ENCODE results near the gene ME3. TPM values are rescaled to one million over a fixed set of nuclear protein-coding genes. Genes with fewer than 3 reads are reported as not detected.

ME3 gene
- total RNA-seq, 1 experiment from 2014 or later, result 35.3 TPM

GRCh38 chr11:86538223-86538548 lies 134.2 kb downstream of the ME3 start:
- H3K4me3 ChIP-seq (ENCODE audit: low read depth in 2 of 2, low read length in 2 of 2), result no peak overlapping the region
- ChIA-PET POLR2A (no interaction called here), CTCF (no interaction called here)
- in situ Hi-C loops (cut with HindIII; ENCODE audit: low pct_unique_long_range_greater_than_20kb, low sequenced_read_pairs), result no loop called here
- H3K4me1 ChIP-seq (ENCODE audit: control insufficient read depth, insufficient read depth, low read length), result no peaks in the 10 kb centered on the region
- H3K9me3 ChIP-seq (ENCODE audit: control insufficient read depth, insufficient read depth, low read depth, low read length), result no peaks in the 10 kb centered on the region; the same call in 1 of the 2 replicates
- TF ChIP-seq SIN3A (IDR thresholded peaks at IDR 0.05; ENCODE audit: borderline replicate concordance, insufficient read depth, low read depth, low read length) (no peak), TCF7L2 (IDR thresholded peaks at IDR 0.05; ENCODE audit: low read depth, low read length) (no peak), REST (IDR thresholded peaks at IDR 0.05; ENCODE audit: insufficient read depth in 1 of 2, low read depth in 2 of 2, low read length in 1 of 2) (no peak), POLR2AphosphoS5 (IDR thresholded peaks at IDR 0.05; ENCODE audit: low read depth, low read length) (no peak)
- TF ChIP-seq, protein P1, sequence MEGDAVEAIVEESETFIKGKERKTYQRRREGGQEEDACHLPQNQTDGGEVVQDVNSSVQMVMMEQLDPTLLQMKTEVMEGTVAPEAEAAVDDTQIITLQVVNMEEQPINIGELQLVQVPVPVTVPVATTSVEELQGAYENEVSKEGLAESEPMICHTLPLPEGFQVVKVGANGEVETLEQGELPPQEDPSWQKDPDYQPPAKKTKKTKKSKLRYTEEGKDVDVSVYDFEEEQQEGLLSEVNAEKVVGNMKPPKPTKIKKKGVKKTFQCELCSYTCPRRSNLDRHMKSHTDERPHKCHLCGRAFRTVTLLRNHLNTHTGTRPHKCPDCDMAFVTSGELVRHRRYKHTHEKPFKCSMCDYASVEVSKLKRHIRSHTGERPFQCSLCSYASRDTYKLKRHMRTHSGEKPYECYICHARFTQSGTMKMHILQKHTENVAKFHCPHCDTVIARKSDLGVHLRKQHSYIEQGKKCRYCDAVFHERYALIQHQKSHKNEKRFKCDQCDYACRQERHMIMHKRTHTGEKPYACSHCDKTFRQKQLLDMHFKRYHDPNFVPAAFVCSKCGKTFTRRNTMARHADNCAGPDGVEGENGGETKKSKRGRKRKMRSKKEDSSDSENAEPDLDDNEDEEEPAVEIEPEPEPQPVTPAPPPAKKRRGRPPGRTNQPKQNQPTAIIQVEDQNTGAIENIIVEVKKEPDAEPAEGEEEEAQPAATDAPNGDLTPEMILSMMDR (IDR thresholded peaks at IDR 0.05), result no peak
- H3K36me3 ChIP-seq (ENCODE audit: control insufficient read depth, insufficient read depth, low read length), result no peaks in the 10 kb centered on the region
- peak; percentile 46 for ATAC-seq
- H3K27ac ChIP-seq (ENCODE audit: low read length), result no peak overlapping the region; the same call in 1 of the 2 replicates
- no peaks in the 10 kb centered on the region for H3K27me3 ChIP-seq (ENCODE audit: control insufficient read depth, insufficient read depth, low read length)
- DNase-seq (ENCODE audit: low read depth, low spot score), result no peak
- intact Hi-C loops (cut with micrococcal nuclease; ENCODE audit: unreplicated experiment), result no loop called here
- BruUV-seq (replicated peaks), result no TSS peak

GRCh38 chr11:86537541-86538222 lies 134.7 kb downstream of the ME3 start:
- no peak overlapping the region for H3K4me3 ChIP-seq (ENCODE audit: low read depth in 2 of 2, low read length in 2 of 2)
- H3K27ac ChIP-seq (ENCODE audit: low read length), result peak overlapping the region; percentile 12; the same call in 1 of the 2 replicates
- BruUV-seq (replicated peaks), result no TSS peak
- no peaks in the 10 kb centered on the region; the same call in 1 of the 2 replicates for H3K9me3 ChIP-seq (ENCODE audit: control insufficient read depth, insufficient read depth, low read depth, low read length)
- ChIA-PET POLR2A (no interaction called here), CTCF (interaction anchor here (0.6 kb wide), 1 partner anchor 217 kb away, joined by 3 read pairs; no protein-coding TSS in a partner anchor)
- DNase-seq (ENCODE audit: low read depth, low spot score), result no peak
- no peaks in the 10 kb centered on the region for H3K4me1 ChIP-seq (ENCODE audit: control insufficient read depth, insufficient read depth, low read length)
- no peaks in the 10 kb centered on the region for H3K36me3 ChIP-seq (ENCODE audit: control insufficient read depth, insufficient read depth, low read length)
- intact Hi-C loops (cut with micrococcal nuclease; ENCODE audit: unreplicated experiment), result no loop called here
- TF ChIP-seq, protein P1 (IDR thresholded peaks at IDR 0.05), result peak; percentile 23
- TF ChIP-seq SIN3A (IDR thresholded peaks at IDR 0.05; ENCODE audit: borderline replicate concordance, insufficient read depth, low read depth, low read length), result no peak
- peak; percentile 63 for ATAC-seq
- in situ Hi-C loops (cut with HindIII; ENCODE audit: low pct_unique_long_range_greater_than_20kb, low sequenced_read_pairs), result no loop called here
- no peaks in the 10 kb centered on the region for H3K27me3 ChIP-seq (ENCODE audit: control insufficient read depth, insufficient read depth, low read length)
